ENCODE measurements around the gene GTSE1.

- no peak for TF ChIP-seq EZH2 (IDR thresholded peaks at IDR 0.05; ENCODE audit: low read length)
- no peak for TF ChIP-seq CTCF (optimal IDR thresholded peaks at IDR 0.05 in 1 of 3, IDR thresholded peaks at IDR 0.05 in 1 of 3, conservative IDR thresholded peaks at IDR 0.05 in 1 of 3; ENCODE audit: extremely low read depth in 1 of 3, insufficient read depth in 2 of 3, low read length in 3 of 3)
Observed at GRCh38 chr22:46366801-46367706, 70.4 kb downstream of the GTSE1 start.
